Brain microvascular endothelial cell (primary cell): ENCODE results near the gene SPNS2.

Source experiments
- DNase-seq: peaks from one replicate; pipeline ENCODE4 v3.0.0-alpha.2; 2020
- H3K27ac ChIP-seq: fragments of 250-450 bp; sonication (Bioruptor Pico); 2 replicates; pipeline ENCODE4 v1.5.1; 2020; ENCODE audit warnings: mild to moderate bottlenecking, moderate library complexity
- H3K27me3 ChIP-seq: fragments of 250-450 bp; sonication (Bioruptor Pico); replicated peaks from 2 replicates; pipeline ENCODE4 v1.5.1; 2020; ENCODE audit warnings: mild to moderate bottlenecking
- H3K36me3 ChIP-seq: fragments of 250-450 bp; sonication (Bioruptor Pico); replicated peaks from 2 replicates; pipeline ENCODE4 v1.5.1; 2020; ENCODE audit warnings: mild to moderate bottlenecking
- H3K4me3 ChIP-seq: 2 replicates; pipeline ENCODE4 v1.5.1; 2011; ENCODE audit warnings: low read depth, mild to moderate bottlenecking, control low read depth, low read length, moderate library complexity
- in situ Hi-C: cut with HindIII; loops from 2 replicates; pipeline ENCODE4 v1.10.0; 2017; ENCODE audit warnings: low sequenced_read_pairs, low pct_ligation_motif_present
- TF ChIP-seq, protein P1 (sequence below): IDR thresholded peaks from 2 replicates; pipeline ENCODE4 v1.5.1; 2011; ENCODE audit warnings: low read depth, mild to moderate bottlenecking, moderate library complexity, low read length, control low read depth, inconsistent platforms; ENCODE audit errors: missing control alignments

Gene SPNS2

DNA sequence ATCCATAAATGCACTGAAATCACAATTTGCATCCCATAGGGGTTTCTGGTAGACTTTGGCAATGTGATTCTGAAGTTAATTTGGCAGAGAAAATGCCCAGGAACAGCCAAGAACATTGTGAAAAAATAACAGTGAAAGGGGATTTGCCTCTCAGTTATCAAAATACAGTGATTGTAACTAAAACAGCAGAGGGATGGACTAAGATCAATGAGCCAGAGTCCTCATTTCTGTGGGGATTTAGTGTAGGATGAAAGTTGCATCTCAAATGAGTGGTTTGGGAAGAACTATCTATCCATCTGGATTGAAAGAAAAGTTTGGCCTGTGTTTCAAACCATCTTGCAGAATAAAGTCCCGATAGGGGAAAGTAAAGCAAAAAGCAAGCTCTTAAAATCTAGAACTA is 28.5 kb downstream of the SPNS2 start:
- no peaks in the 10 kb centered on the region for H3K27me3 ChIP-seq
- TF ChIP-seq, protein P1, sequence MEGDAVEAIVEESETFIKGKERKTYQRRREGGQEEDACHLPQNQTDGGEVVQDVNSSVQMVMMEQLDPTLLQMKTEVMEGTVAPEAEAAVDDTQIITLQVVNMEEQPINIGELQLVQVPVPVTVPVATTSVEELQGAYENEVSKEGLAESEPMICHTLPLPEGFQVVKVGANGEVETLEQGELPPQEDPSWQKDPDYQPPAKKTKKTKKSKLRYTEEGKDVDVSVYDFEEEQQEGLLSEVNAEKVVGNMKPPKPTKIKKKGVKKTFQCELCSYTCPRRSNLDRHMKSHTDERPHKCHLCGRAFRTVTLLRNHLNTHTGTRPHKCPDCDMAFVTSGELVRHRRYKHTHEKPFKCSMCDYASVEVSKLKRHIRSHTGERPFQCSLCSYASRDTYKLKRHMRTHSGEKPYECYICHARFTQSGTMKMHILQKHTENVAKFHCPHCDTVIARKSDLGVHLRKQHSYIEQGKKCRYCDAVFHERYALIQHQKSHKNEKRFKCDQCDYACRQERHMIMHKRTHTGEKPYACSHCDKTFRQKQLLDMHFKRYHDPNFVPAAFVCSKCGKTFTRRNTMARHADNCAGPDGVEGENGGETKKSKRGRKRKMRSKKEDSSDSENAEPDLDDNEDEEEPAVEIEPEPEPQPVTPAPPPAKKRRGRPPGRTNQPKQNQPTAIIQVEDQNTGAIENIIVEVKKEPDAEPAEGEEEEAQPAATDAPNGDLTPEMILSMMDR = no peak
- no peaks in the 10 kb centered on the region for H3K36me3 ChIP-seq
- no peak overlapping the region for H3K4me3 ChIP-seq
- in situ Hi-C loops = no loop called here
- DNase-seq = no peak
- no peak overlapping the region for H3K27ac ChIP-seq

- Histone ChIP-seq H3K27me3 (no peaks in the 10 kb centered on the region), H3K27ac (no peak overlapping the region), H3K36me3 (no peaks in the 10 kb centered on the region), H3K4me3 (no peak overlapping the region)
- DNase-seq = no peak
- in situ Hi-C loops = no loop called here
- TF ChIP-seq, protein P1 = no peak
Observed at GRCh38 chr17:4527566-4528125, 29.0 kb downstream of the SPNS2 start.

- DNase-seq = no peak
- H3K4me3 ChIP-seq = no peak overlapping the region
- no peak overlapping the region for H3K27ac ChIP-seq
- no peaks in the 10 kb centered on the region for H3K36me3 ChIP-seq
- H3K27me3 ChIP-seq = no peaks in the 10 kb centered on the region
- in situ Hi-C loops = no loop called here
- TF ChIP-seq, protein P1 = no peak
Observed at GRCh38 chr17:4529533-4530152, 31.0 kb downstream of the SPNS2 start.

DNA sequence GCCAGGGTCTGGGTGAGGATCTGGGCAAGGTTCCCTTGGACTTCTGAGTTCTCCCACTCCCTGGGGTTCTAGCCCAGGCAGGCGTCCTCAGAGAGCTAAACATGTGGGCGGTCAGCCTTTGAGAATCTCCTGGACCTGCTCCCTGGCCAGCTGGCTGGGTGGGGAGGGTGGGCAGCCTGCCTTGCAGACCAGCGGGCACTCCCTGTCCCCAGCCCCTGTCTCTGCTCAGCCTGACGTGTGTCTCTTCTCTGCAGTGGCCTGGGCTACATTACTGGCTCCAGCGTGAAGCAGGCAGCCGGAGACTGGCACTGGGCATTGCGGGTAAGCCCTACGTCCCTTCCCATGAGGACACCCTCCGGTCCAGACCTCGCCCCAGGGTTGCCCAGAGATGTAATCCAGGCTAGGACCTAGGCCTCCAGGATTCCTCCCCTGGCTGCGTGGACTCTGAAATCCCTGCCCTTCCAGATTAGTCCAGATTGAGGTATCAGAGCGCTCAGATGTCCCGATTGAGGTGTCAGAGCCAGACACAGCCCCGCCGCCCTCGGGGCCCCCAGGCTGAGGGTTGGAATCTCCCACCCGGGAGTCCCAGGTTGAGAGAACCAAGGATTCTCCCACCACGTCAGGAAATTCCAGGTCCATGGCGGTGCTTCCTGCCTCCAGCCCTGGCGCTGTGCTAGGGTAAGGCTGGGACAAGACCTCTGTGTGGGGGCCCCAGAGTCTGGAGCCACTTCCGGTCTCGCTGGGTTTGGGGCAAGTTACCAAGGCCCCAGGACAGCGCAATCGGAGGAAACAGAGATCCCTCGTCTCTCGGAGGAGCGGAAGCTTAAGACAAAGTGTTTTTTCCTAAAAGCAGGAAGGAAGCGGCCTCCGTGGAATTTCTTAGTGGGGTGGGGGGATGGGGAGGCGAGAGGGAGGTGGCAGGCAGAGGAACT is 32.4 kb downstream of the SPNS2 start:
- no peak for DNase-seq
- TF ChIP-seq, protein P1 = no peak
- no peaks in the 10 kb centered on the region for H3K27me3 ChIP-seq
- H3K36me3 ChIP-seq = no peaks in the 10 kb centered on the region
- no peak overlapping the region for H3K27ac ChIP-seq
- H3K4me3 ChIP-seq = no peak overlapping the region
- in situ Hi-C loops = no loop called here

- H3K27ac ChIP-seq = no peak overlapping the region
- H3K36me3 ChIP-seq = no peaks in the 10 kb centered on the region
- no peaks in the 10 kb centered on the region for H3K27me3 ChIP-seq
- DNase-seq = no peak
- H3K4me3 ChIP-seq = no peak overlapping the region
- in situ Hi-C loops = no loop called here
- TF ChIP-seq, protein P1 = no peak
Observed at GRCh38 chr17:4531988-4532736, 33.5 kb downstream of the SPNS2 start.
